IPS-20b (cell line): ENCODE results near the gene PRKCA.
"Not testable (repeated sequence)": the region's sequence is repeated elsewhere in the genome, so short reads cannot be mapped to it uniquely, and the experiment has no call there.

Source experiments
- H3K27ac ChIP-seq: one replicate; pipeline ENCODE4 v1.5.1; 2013; ENCODE audit warnings: low read length
- H3K27me3 ChIP-seq: 2 replicates; pipeline ENCODE4 v1.6.1; 2013; ENCODE audit warnings: mild to moderate bottlenecking, low read length, inconsistent platforms; ENCODE audit not compliant: insufficient read depth
- H3K36me3 ChIP-seq: 2 replicates; pipeline ENCODE4 v1.6.1; 2013; ENCODE audit warnings: low read depth, mild to moderate bottlenecking, inconsistent platforms, low read length, moderate library complexity; ENCODE audit not compliant: insufficient read depth
- H3K4me1 ChIP-seq: 2 replicates; pipeline ENCODE4 v1.6.1; 2013; ENCODE audit warnings: mild to moderate bottlenecking, control low read depth, inconsistent platforms, low read length, moderate library complexity; ENCODE audit not compliant: insufficient read depth
- H3K4me3 ChIP-seq: 2 replicates; pipeline ENCODE4 v1.5.1; 2013; ENCODE audit warnings: mild to moderate bottlenecking, low read length, inconsistent platforms
- H3K9ac ChIP-seq: 2 replicates; pipeline ENCODE4 v1.6.1; 2013; ENCODE audit warnings: low read depth, mild to moderate bottlenecking, inconsistent platforms, low read length, moderate library complexity
- H3K9me3 ChIP-seq: 2 replicates; pipeline ENCODE4 v1.6.1; 2013; ENCODE audit warnings: mild to moderate bottlenecking, low read depth, low read length, inconsistent platforms; ENCODE audit not compliant: insufficient read depth

Gene PRKCA

DNA sequence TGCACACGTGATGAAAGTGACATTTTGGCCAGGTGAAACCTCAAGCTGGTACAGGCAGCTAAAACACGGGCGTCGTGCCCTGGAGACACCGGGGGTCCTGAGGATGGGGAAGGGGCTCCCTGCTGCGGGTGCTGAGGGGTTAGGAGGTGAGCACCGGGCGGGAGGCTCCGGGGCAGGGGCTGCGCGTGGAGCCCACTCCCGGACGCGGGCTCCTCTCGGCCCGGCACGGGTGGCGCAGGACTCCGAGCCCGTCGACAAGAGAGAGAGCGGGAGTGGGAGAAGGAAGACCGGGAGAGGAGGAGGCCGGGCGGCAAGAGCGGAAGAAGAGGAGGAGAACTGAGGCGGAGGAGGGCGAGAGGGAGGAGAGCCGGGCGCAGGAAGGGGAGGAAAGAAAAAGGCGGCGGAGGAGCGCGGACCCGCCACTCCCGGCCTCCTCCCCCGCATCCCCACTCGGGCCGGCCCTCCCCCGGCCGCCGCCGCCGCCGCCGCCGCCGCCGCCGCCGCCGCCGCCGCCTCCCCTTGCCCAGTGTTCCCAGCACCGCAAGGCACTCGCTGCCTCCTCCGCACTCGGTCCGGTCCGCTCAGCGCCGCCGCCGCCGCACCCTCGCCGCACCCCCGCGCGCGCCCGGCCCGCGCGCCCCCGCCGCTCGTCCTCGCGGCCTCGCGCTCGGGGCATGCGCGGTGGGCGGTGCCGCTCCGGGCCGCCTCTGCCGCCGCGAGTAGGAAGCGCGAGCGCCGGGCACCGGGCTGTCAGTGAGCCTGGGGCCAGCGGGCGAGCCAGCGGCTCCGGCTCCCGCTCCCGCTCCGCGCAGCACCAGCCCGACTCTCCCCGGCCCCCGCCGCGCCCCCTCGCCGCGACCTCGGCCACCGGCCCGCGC lies at the start of gene PRKCA:
PRKCA (plus strand) TSS at position 750 of the 878 bp plus-strand sequence.
- Histone ChIP-seq H3K9ac (peak within 1 kb of the TSS; percentile 41; the same call in 1 of the 2 replicates), H3K27ac (no peak within 1 kb of the TSS), H3K36me3 (no peaks in the 10 kb centered on the region), H3K4me1 (peaks cover 24% of the 10 kb centered on the region), H3K4me3 (peak within 1 kb of the TSS; percentile 71), H3K9me3 (no peaks in the 10 kb centered on the region), H3K27me3 (peaks cover 49% of the 10 kb centered on the region)

DNA sequence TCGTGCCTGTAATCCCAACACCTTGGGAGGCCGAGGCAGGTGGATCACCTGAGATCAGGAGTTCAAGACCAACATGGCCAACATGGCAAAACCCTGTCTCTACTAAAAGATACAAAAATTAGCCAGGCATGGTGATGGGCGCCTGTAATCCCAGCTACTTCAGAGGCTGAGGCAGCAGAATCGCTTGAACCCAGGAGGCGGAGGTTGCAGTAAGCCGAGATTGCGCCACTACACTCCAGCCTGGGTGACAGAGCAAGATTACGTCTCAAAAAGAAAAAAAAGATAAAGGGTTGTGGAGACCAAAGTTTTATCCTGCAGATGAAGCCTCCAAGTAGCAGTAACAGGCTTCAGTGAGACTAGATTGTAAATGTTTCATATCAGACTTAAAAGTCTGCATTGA lies 49.0 kb upstream of the PRKCA start:
- not testable (repeated sequence) for H3K4me1 ChIP-seq

DNA sequence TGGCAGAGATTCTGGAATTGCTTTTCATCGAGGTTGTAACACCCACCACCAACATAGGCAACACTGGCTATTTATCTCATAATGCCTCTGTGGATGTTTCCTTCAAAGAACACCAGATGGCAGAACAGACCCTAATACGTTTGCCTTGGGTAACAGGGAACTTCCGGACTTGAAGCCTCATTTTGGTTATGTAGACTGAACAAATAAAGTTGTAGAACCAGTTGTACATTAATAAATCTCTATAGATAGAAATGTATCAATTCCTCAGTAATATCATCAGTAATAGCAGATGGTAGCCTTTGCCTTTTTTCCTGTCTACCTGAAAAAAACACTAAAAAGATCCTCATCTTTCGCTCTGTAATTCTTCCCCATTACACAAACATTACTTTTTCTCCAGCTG lies 47.3 kb upstream of the PRKCA start:
- no peaks in the 10 kb centered on the region for H3K9me3 ChIP-seq
- H3K9ac ChIP-seq = no peak overlapping the region
- no peaks in the 10 kb centered on the region for H3K36me3 ChIP-seq
- H3K4me1 ChIP-seq = no peaks in the 10 kb centered on the region
- no peak overlapping the region for H3K4me3 ChIP-seq
- H3K27me3 ChIP-seq = no peaks in the 10 kb centered on the region
- no peak overlapping the region for H3K27ac ChIP-seq

More for the DNA sequence above, 49.0 kb upstream of the PRKCA start:
- H3K36me3 ChIP-seq, H3K9me3 ChIP-seq, H3K4me3 ChIP-seq, H3K9ac ChIP-seq, H3K27me3 ChIP-seq, H3K27ac ChIP-seq: not testable (repeated sequence)

DNA sequence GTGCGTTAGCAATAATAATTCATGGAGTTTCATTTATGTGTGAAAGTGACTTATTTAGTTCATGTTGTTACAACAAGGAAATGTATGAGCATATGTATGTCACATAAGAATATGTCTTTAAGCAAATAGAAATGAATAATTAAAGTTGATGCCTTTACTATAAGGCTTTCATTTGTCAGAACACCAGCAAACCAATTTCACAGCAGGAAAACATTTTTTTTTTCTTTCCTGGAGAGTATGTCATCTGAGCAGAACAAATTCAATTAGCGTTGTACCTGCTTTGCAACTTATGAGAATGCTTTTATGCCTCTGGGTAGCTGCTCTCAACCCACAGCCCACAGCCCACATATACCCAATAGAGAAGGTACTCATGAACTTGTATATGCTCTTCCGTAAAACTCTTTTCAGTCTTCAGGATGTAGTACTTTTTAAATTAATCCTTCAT lies 46.9 kb upstream of the PRKCA start:
- Histone ChIP-seq H3K27me3 (no peaks in the 10 kb centered on the region), H3K4me3 (no peak overlapping the region), H3K36me3 (no peaks in the 10 kb centered on the region), H3K9me3 (no peaks in the 10 kb centered on the region), H3K4me1 (no peaks in the 10 kb centered on the region), H3K9ac (no peak overlapping the region), H3K27ac (no peak overlapping the region)

DNA sequence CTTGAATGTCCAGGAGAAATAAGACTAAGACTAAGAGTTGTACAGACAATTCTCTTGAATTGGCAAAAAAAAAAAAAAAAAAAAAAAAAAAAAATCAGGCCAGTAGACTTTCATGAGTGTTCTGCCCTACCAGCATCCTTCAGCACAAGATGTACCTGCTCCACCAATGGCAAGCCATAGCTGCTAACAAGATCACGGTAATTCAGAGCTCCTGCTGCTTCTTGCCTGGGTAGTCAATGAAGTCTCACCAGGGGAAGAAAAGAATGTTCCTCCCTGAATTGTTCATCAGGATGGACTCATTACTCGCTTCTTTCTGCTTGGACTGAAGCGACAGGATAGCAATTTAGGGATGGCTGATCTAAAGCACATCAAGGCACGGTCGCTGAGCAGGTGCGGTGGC lies 42.1 kb upstream of the PRKCA start:
- no peak overlapping the region for H3K4me3 ChIP-seq
- H3K36me3 ChIP-seq = no peaks in the 10 kb centered on the region
- H3K27ac ChIP-seq = no peak overlapping the region
- H3K9ac ChIP-seq = no peak overlapping the region
- no peaks in the 10 kb centered on the region for H3K9me3 ChIP-seq
- H3K27me3 ChIP-seq = no peaks in the 10 kb centered on the region
- H3K4me1 ChIP-seq = no peaks in the 10 kb centered on the region

DNA sequence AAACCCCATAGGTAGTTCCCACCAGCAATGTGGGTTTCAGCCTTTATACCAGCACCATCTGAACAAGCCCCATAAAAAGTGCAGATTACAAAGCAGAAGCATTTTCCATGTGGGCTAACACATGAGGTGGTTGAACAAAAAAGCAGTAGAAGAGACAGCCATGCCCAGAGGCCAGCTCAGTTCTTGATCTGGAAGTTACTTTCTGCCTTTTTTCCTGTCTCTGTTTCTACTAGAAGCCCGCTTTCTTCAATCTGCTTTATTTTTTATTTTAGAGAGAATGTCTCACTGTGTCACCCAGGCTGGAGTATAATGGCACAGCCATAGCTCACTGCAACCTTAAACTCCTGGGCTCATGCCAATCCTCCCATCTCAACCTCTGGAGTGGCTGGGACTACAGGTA lies 41.7 kb upstream of the PRKCA start:
- Histone ChIP-seq H3K4me3 (no peak overlapping the region), H3K36me3 (no peaks in the 10 kb centered on the region), H3K9me3 (no peaks in the 10 kb centered on the region), H3K27ac (no peak overlapping the region), H3K27me3 (no peaks in the 10 kb centered on the region), H3K9ac (no peak overlapping the region), H3K4me1 (no peaks in the 10 kb centered on the region)

DNA sequence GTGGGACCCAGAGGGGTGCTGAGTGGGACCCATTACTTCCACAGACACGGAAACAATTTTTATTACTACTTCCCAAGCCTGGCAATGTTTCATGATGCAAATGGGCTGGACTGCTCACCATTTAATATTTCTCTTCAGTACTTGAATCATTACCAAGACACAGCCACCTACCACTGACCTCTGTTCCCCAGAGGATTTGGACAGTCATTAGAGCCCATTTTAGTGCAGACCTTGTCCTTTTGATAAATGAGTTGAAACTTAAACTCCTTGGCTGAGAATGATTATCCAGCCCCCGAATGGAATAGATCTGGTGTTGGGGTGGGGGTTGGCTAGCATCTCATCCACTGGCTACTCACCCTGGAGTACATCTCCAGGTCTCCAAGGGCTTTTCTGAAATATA lies 39.6 kb upstream of the PRKCA start:
- Histone ChIP-seq H3K9ac (no peak overlapping the region), H3K27ac (no peak overlapping the region), H3K9me3 (no peaks in the 10 kb centered on the region)

DNA sequence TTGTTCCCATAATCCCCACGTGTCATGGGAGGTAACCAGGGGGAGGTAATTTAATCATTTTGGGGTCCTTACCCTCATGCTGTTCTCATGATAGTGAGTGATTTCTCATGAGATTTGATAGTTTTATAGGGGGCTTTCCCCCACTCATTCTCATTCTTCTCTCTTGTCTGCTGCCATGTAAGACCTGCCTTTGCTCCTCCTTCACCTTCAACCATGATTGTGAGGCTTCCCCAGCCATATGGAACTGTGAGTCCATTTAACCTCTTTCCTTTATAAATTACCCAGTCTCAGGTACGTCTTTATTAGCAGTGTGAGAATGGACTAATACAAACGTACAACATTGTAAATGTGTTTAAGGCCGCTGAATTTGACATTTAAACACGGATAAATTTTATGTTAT lies 37.7 kb upstream of the PRKCA start:
- no peaks in the 10 kb centered on the region for H3K27me3 ChIP-seq
- no peak overlapping the region for H3K4me3 ChIP-seq
- no peak overlapping the region for H3K27ac ChIP-seq
- no peak overlapping the region for H3K9ac ChIP-seq
- no peaks in the 10 kb centered on the region for H3K4me1 ChIP-seq
- no peaks in the 10 kb centered on the region for H3K36me3 ChIP-seq
- no peaks in the 10 kb centered on the region for H3K9me3 ChIP-seq

More for the DNA sequence above, 39.6 kb upstream of the PRKCA start:
- H3K36me3 ChIP-seq = no peaks in the 10 kb centered on the region
- H3K27me3 ChIP-seq = no peaks in the 10 kb centered on the region
- H3K4me1 ChIP-seq = no peaks in the 10 kb centered on the region
- H3K4me3 ChIP-seq = no peak overlapping the region

DNA sequence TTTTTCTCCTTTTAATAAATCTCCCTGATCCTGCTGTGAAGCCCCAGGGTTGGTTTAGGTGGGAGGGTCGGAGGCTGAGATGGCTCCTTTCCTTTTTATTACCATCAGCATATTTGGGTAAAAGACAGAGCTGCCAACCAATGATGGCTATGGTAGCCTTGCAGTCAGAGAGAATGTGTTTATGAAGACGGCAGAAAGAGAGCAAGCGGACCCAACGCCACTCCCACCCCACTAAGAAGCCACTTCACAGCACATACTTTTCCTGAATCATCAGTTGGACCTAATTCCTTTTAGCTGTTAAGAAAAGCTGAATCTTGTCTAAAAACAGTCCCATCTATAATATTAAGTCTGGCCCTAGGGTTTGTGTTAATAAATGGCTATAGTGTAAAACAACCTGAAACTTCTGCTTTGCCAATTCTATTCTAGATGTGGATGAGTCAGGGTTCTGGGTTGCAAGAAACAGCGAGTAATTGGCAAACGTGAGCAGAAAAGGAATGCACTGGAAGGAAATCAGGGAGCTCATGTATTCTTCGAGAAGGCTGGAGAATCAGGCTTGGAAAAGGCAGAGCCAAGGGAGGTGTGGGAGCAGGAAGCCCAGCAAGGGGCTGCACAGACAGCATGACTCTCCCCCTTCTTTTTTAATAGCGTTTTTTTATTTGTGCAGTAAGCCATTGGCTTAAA lies 34.0 kb upstream of the PRKCA start:
- no peaks in the 10 kb centered on the region for H3K4me1 ChIP-seq
- no peak overlapping the region for H3K9ac ChIP-seq
- no peak overlapping the region for H3K27ac ChIP-seq
- H3K4me3 ChIP-seq = no peak overlapping the region
- peaks cover 6% of the 10 kb centered on the region; the same call in 1 of the 2 replicates for H3K9me3 ChIP-seq
- H3K36me3 ChIP-seq = no peaks in the 10 kb centered on the region
- no peaks in the 10 kb centered on the region for H3K27me3 ChIP-seq

DNA sequence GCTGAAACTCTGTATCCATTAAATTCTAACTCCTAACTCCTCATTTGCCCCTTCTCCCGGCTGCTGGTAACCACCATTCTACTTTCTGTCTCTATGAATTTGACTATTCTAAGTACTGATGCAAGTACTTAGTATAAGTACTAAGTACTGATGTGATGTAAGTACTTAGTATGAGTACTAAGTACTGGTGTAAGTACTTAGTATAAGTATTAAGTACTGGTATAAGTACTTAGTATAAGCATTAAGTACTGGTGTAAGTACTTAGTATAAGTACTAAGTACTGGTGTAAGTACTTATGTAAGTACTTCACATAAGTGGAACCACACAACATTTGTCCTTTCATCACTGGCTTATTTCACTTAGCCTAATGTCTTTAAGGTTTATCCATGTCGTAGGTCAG lies 32.3 kb upstream of the PRKCA start:
- Histone ChIP-seq H3K4me1 (no peaks in the 10 kb centered on the region), H3K36me3 (no peaks in the 10 kb centered on the region), H3K27me3 (no peaks in the 10 kb centered on the region), H3K9ac (no peak overlapping the region), H3K9me3 (peaks cover 6% of the 10 kb centered on the region), H3K27ac (no peak overlapping the region), H3K4me3 (no peak overlapping the region)

DNA sequence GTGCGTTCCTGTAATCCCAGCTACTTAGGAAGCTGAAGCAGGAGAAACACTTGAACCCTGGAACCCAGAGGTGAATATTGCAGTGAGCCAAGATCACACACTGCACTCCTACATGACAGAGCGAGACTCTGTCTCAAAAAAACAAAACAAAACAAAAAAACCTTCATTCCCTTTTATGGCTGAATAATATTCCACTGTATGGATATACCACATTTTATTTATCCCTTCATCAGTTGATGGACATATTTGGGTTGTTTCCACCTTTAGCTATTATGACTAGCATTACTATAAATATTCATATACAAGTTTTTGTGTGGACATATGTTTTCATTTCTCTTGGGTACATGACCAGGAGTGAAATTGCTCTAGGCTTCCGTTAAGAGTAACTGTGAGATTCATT lies 30.9 kb upstream of the PRKCA start:
- Histone ChIP-seq H3K27me3 (no peaks in the 10 kb centered on the region), H3K27ac (no peak overlapping the region), H3K9ac (no peak overlapping the region), H3K4me1 (no peaks in the 10 kb centered on the region), H3K36me3 (no peaks in the 10 kb centered on the region), H3K9me3 (peaks cover 6% of the 10 kb centered on the region), H3K4me3 (no peak overlapping the region)
